Pancreas (tissue), 10 donors: Measurements from ENCODE around the gene IL1RL1. TPM values are rescaled to one million over a fixed set of nuclear protein-coding genes. Genes with fewer than 3 reads are reported as not detected.

Source experiments
- ATAC-seq, 4 donors: fragments of 200-7000 bp; cut with Tn5 transposase; one replicate each; pipeline versions ENCODE4 v1.8.0 to v1.9.1; 2020; ENCODE audit warnings: mild to moderate bottlenecking in 4 of 4, moderate library complexity in 4 of 4
- DNase-seq, 6 donors: peaks; one replicate each; pipeline ENCODE4 v3.0.0-alpha.2; 2020
- FAIRE-seq: peaks from 2 replicates; lab custom pipeline; 2012; peaks lifted over from hg19 to GRCh38; lab: Jason Lieb, UNC
- H3K27ac ChIP-seq, 4 donors: fragments of 200-600 bp; sonication (generic); 1 replicate in 3 of 4; 2 replicates in 1 of 4; pipeline versions ENCODE4 v1.5.0 to v1.8.0; 2020
- H3K27me3 ChIP-seq, 4 donors: fragments of 200-600 bp; one replicate each; pipeline ENCODE4 v1.8.0; 2021
- H3K36me3 ChIP-seq, 3 donors: fragments of 200-600 bp; sonication (generic) in 1 of 3; one replicate each; pipeline versions ENCODE4 v1.5.0 to v1.8.0; 2020 to 2021
- H3K4me1 ChIP-seq, 3 donors: fragments of 200-600 bp; one replicate each; pipeline ENCODE4 v1.8.0; 2021
- H3K4me3 ChIP-seq, 4 donors: fragments of 200-600 bp; sonication (generic) in 2 of 4; one replicate each; pipeline versions ENCODE4 v1.5.0 to v1.8.0; 2020 to 2021
- H3K9me3 ChIP-seq, 4 donors: fragments of 200-600 bp; one replicate each; pipeline ENCODE4 v1.8.0; 2021
- CTCF ChIP-seq, 4 donors: fragments of 200-600 bp; sonication (generic) in 3 of 4; IDR thresholded peaks; one replicate each; pipeline versions ENCODE4 v1.5.0 to v1.8.0; 2021; ENCODE audit warnings: antibody characterized with exemption in 4 of 4
- WGBS, 2 donors: extraction: QIAGEN DNeasy Blood & Tissue Kit; methylation state at CpG; one replicate each; pipeline ENCODE4 v1.1.7; 2013; 5-methylcytosine and 5-hydroxymethylcytosine counted together
- intact Hi-C, 3 donors: fragments of 100-400 bp; cut with DNase I; formaldehyde crosslinking; loops; one replicate each; pipeline versions ENCODE4 v1.11.1 to v1.14.2; 2022
- polyA plus RNA-seq, 2 donors: library from polyadenylated mRNA; stranded (reverse); fragments of 200-250 nt; gene quantifications; one replicate each; pipeline ENCODE4 v1.2.3, GENCODE V29; 2013
- total RNA-seq, 6 donors: library from RNA; stranded (reverse); fragmentation: NEBNext Ultra II Directional in 4 of 6; extraction: Animal tissue kit (Norgen Biotek cat#: 25700) in 4 of 6; gene quantifications; one replicate each; pipeline versions ENCODE4 v1.2.1 to v1.2.4, GENCODE V29; 2021 to 2023
- donor health status: healthy with polysubstance abuse.
- donor health status: DM: no; HTN: no; CAD: no; lungs with moderate emphysema.
- donor health status: DM: no; HTN: no; CAD: no.
- donor health status: control.
- donor health status: control.
- donor health status: Bipolar disorder and iron deficiency.
- donor health status: DM: yes; HTN: yes; CAD: no.
- donor health status: DM: no; HTN: no; CAD: no.
- donor health status: DM: no; HTN: no; CAD: no.
- donor health status: DM: yes; HTN: yes; CAD: no.

IL1RL1 gene
- total and polyA plus RNA-seq, 8 donors = 0.28 to 2.5 (median 1.1) TPM

DNA sequence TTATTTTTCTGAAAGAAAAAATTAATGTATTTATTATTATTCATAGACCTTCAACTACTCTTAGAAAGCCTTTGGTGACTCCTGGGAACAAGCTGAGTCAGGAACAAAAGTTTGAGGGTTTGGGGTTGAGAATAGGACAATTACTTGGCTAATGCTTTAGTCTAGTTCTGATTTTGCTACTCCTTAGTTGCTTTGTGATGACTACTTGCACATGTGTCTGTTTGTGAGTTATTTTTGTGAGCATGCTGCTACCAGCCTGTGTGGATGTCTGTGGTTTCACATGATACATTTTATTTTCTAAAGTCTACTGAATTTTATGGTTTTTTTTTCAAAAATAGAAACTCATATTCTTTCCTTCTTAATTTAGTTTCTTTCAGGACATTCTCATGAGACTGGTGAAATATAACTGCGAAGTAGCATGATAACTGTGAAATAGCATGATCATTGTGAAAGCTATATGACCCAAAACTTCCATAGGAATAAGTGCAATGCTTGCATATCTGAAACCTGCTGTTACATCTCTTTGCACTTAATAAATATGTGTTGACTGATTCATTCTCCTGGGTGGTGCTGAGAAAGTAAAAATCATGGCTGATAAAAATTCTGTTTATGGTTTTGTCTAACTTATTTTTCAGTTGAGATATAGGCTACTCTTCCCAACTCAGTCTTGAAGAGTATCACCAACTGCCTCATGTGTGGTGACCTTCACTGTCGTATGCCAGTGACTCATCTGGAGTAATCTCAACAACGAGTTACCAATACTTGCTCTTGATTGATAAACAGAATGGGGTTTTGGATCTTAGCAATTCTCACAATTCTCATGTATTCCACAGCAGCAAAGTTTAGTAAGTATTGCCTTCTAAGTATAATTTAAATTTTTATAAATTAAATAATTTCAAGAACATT lies 26.4 kb downstream of the IL1RL1 start:
- 57 to 61% methylated on average over 3 of the region's 3 CpGs for WGBS, 2 donors
- Histone ChIP-seq H3K9me3 (no peaks in the 10 kb centered on the region), H3K36me3 (no peaks in the 10 kb centered on the region), H3K4me3 (no peak overlapping the region), H3K4me1 (no peaks in the 10 kb centered on the region), H3K27ac (no peak overlapping the region), H3K27me3 (no peaks in the 10 kb centered on the region)
- TF ChIP-seq CTCF (IDR thresholded peaks at IDR 0.05) = no peak
- DNase-seq = no peak
- ATAC-seq = peak in 1 of 4 donors; percentile 35
- intact Hi-C loops = no loop called here
- no peak for FAIRE-seq

- no peaks in the 10 kb centered on the region for H3K9me3 ChIP-seq
- no peak for FAIRE-seq
- no peaks in the 10 kb centered on the region for H3K27me3 ChIP-seq
- no peak overlapping the region for H3K4me3 ChIP-seq
- intact Hi-C loops = no loop called here
- 75 to 86% methylated on average over 7 of the region's 7 CpGs for WGBS, 2 donors
- no peak overlapping the region for H3K27ac ChIP-seq
- H3K36me3 ChIP-seq = no peaks in the 10 kb centered on the region
- no peak for ATAC-seq
- TF ChIP-seq CTCF (IDR thresholded peaks at IDR 0.05) = no peak
- H3K4me1 ChIP-seq = no peaks in the 10 kb centered on the region
- DNase-seq = no peak
These were observed 29.4 kb downstream of the IL1RL1 start for GRCh38 chr2:102340778-102341177.

GRCh38 chr2:102342888-102343287 lies 31.5 kb downstream of the IL1RL1 start:
- Histone ChIP-seq H3K36me3 (no peaks in the 10 kb centered on the region), H3K4me1 (no peaks in the 10 kb centered on the region), H3K27ac (no peak overlapping the region), H3K9me3 (no peaks in the 10 kb centered on the region), H3K27me3 (no peaks in the 10 kb centered on the region), H3K4me3 (no peak overlapping the region)
- TF ChIP-seq CTCF (IDR thresholded peaks at IDR 0.05) = no peak
- intact Hi-C loops = no loop called here
- DNase-seq (no peak), ATAC-seq (no peak), FAIRE-seq (no peak)
- WGBS, 2 donors = 29 to 37% methylated on average over 3 of the region's 3 CpGs

GRCh38 chr2:102344397-102344796 lies 33.0 kb downstream of the IL1RL1 start:
- H3K9me3 ChIP-seq = no peaks in the 10 kb centered on the region
- no peaks in the 10 kb centered on the region for H3K4me1 ChIP-seq
- no peak for ATAC-seq
- 71 to 79% methylated on average over 3 of the region's 3 CpGs for WGBS, 2 donors
- no peaks in the 10 kb centered on the region for H3K36me3 ChIP-seq
- H3K27me3 ChIP-seq = no peaks in the 10 kb centered on the region
- intact Hi-C loops = no loop called here
- H3K27ac ChIP-seq = no peak overlapping the region
- no peak overlapping the region for H3K4me3 ChIP-seq
- no peak for TF ChIP-seq CTCF (IDR thresholded peaks at IDR 0.05)
- no peak for FAIRE-seq
- no peak for DNase-seq

GRCh38 chr2:102345329-102345920 lies 34.1 kb downstream of the IL1RL1 start:
- TF ChIP-seq CTCF (IDR thresholded peaks at IDR 0.05) = no peak
- H3K4me1 ChIP-seq = no peaks in the 10 kb centered on the region
- DNase-seq (no peak), ATAC-seq (no peak), FAIRE-seq (no peak)
- intact Hi-C loops = no loop called here
- H3K4me3 ChIP-seq = no peak overlapping the region
- H3K27me3 ChIP-seq = no peaks in the 10 kb centered on the region
- H3K27ac ChIP-seq = no peak overlapping the region
- 75 to 79% methylated on average over 4 of the region's 4 CpGs for WGBS, 2 donors
- no peaks in the 10 kb centered on the region for H3K9me3 ChIP-seq
- no peaks in the 10 kb centered on the region for H3K36me3 ChIP-seq
